GM12875 (cell line): ENCODE results near the gene BCL2L13.

Experiments
- H3K4me3 ChIP-seq: one replicate; pipeline ENCODE4 v1.5.1; 2011; ENCODE audit warnings: low read depth, low read length, control low read depth
- TF ChIP-seq, protein P1 (sequence below): IDR thresholded peaks from 2 replicates; pipeline ENCODE4 v1.5.1; 2011; ENCODE audit warnings: low read depth, mild to moderate bottlenecking, control low read depth, inconsistent platforms, low read length, moderate library complexity, borderline replicate concordance; ENCODE audit not compliant: insufficient read depth

BCL2L13 gene

DNA sequence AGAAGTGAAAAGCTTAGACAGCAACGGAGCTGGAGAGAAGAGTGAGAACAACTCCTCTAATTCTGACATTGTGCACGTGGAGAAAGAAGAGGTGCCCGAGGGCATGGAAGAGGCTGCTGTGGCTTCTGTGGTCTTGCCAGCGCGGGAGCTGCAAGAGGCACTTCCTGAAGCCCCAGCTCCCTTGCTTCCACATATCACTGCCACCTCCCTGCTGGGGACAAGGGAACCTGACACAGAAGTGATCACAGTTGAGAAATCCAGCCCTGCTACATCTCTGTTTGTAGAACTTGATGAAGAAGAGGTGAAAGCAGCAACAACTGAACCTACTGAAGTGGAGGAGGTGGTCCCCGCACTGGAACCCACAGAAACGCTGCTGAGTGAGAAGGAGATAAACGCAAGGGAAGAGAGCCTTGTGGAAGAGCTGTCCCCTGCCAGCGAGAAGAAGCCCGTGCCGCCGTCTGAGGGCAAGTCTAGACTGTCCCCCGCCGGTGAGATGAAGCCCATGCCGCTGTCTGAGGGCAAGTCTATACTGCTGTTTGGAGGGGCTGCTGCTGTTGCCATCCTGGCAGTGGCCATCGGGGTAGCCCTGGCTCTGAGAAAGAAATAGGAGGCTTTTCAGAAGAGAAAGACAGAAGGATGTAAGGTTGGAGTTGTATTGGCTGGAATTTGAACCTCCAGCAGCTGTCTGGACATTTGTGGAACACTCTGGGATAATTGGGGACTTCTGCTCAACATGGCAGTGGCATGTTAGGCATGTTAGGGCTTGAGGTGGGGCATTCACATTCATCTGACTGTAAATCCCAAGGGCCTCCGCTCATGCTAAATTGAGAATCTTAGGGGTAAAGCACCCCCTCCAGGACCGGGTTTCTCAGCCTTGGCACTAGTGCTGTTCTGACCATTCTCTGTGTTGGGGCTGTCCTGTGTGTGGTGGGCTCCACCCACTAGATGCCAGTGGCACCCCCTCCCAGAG is 88.7 kb downstream of the BCL2L13 start:
- TF ChIP-seq, protein P1, sequence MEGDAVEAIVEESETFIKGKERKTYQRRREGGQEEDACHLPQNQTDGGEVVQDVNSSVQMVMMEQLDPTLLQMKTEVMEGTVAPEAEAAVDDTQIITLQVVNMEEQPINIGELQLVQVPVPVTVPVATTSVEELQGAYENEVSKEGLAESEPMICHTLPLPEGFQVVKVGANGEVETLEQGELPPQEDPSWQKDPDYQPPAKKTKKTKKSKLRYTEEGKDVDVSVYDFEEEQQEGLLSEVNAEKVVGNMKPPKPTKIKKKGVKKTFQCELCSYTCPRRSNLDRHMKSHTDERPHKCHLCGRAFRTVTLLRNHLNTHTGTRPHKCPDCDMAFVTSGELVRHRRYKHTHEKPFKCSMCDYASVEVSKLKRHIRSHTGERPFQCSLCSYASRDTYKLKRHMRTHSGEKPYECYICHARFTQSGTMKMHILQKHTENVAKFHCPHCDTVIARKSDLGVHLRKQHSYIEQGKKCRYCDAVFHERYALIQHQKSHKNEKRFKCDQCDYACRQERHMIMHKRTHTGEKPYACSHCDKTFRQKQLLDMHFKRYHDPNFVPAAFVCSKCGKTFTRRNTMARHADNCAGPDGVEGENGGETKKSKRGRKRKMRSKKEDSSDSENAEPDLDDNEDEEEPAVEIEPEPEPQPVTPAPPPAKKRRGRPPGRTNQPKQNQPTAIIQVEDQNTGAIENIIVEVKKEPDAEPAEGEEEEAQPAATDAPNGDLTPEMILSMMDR = no peak
- no peak overlapping the region for H3K4me3 ChIP-seq

- TF ChIP-seq, protein P1 = no peak
- H3K4me3 ChIP-seq = no peak overlapping the region
These were observed 90.2 kb downstream of the BCL2L13 start for GRCh38 chr22:17728786-17729185.

DNA sequence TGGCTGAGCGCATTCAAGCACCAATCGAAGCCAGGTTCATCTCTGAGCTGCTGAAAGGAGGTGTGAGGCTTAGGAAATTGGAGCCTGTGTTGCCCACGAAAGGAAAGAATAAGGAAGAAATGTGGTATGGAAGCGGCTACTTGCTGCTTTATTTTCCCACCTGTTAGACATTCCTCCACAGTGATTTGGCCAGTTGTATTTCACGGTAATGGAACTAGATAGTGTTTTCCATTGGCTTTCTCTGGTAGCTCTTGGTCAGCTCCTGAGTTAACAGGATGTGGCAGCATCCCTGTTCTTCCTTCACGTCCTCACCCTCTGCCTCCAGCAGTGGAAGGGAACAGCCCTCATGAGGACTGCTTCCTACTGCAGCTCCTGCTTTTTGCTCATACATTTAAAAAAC is 91.0 kb downstream of the BCL2L13 start:
- TF ChIP-seq, protein P1 = no peak
- no peak overlapping the region for H3K4me3 ChIP-seq

DNA sequence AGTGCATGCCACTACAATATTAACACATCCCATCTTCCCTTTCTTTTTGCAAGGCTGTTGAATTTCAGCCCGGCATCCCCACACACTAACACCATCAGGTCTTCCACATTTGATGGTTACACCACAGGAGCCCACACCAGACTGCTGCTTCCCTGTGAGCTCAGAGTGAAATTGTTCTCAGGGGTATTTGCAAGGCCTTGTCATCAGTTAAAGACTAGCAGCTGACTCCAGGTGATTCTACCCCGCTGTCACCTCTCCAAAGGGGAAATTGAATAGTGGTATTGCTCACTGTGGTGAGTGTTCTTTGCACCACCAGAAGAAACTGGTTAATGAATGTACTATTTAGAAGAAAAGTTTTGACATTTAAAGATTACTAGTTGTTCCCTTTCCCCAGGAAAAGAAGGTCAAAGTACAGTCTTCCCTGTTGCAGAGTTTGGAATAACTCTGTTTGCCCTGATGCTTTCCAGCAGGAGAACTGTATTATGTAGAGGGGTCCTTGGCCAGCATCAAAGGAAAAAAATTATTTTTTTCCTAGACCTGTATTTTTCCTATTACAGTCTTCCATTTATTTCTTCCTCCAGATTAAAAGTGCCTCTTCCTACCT is 93.8 kb downstream of the BCL2L13 start:
- TF ChIP-seq, protein P1 = no peak
- H3K4me3 ChIP-seq = no peak overlapping the region

DNA sequence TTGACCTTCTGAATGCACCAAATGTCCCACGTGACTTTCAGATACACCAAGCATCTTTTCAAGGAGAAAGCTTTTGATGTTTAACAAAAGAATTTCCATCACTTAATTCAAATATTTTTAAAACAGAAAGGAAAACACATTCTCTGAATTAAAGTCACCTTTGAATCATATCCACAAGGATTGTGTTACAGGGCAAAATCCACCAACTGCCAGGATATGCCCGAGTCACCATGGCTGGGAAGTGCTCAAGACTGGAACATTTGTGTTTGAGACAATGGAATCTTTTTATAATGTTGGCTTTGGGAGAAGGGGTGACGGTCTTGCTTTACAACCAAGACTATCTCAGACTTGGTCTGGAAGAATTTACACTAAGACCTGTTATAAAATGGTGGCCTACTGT is 94.9 kb downstream of the BCL2L13 start:
- H3K4me3 ChIP-seq = no peak overlapping the region
- TF ChIP-seq, protein P1 = no peak

- TF ChIP-seq, protein P1 = no peak
- H3K4me3 ChIP-seq = no peak overlapping the region
These were observed 95.6 kb downstream of the BCL2L13 start for GRCh38 chr22:17734187-17734586.
